DMS53 treated with DMSO at 0.1 percent for 48 hours (cell line): ENCODE results near the gene UTP3.
"Not testable (repeated sequence)": the region's sequence is repeated elsewhere in the genome, so short reads cannot be mapped to it uniquely, and the experiment has no call there.

Experiments used
- DNase-seq: peaks from one replicate; lab custom pipeline; 2025; ENCODE audit not compliant: unreplicated experiment; lab: John Stamatoyannopoulos, UW

Gene UTP3

GRCh38 chr4:70687821-70688794 is at the start of gene UTP3:
UTP3 (plus strand) TSS chr4:70688532; CDS start chr4:70688678, 146 bp downstream.
- DNase-seq: peak; percentile 92

GRCh38 chr4:70640192-70640591 is 48.1 kb upstream of the UTP3 start:
- no peak for DNase-seq

- not testable (repeated sequence) for DNase-seq
These were observed 37.6 kb upstream of the UTP3 start for GRCh38 chr4:70650741-70651140.

GRCh38 chr4:70651864-70652506 is 36.3 kb upstream of the UTP3 start:
- peak; percentile 22 for DNase-seq

GRCh38 chr4:70654605-70655011 is 33.7 kb upstream of the UTP3 start:
- no peak for DNase-seq

GRCh38 chr4:70657326-70657725 is 31.0 kb upstream of the UTP3 start:
- no peak for DNase-seq

GRCh38 chr4:70658418-70658817 is 29.9 kb upstream of the UTP3 start:
- DNase-seq: no peak

- no peak for DNase-seq
These were observed 28.2 kb upstream of the UTP3 start for GRCh38 chr4:70660106-70660505.

GRCh38 chr4:70661309-70661922 is 26.9 kb upstream of the UTP3 start:
- DNase-seq: not testable (repeated sequence)

- no peak for DNase-seq
These were observed 22.0 kb upstream of the UTP3 start, which contains the start of gene JCHAIN for GRCh38 chr4:70666369-70666768. JCHAIN (minus strand) TSS chr4:70666508; CDS start chr4:70666490, 18 bp downstream.

GRCh38 chr4:70667740-70668535 is 20.4 kb upstream of the UTP3 start:
- DNase-seq: no peak

- DNase-seq: no peak
These were observed 17.9 kb upstream of the UTP3 start for GRCh38 chr4:70670332-70671014.

- DNase-seq: no peak
These were observed 17.2 kb upstream of the UTP3 start for GRCh38 chr4:70671091-70671490.

GRCh38 chr4:70674191-70674590 is 14.1 kb upstream of the UTP3 start:
- no peak for DNase-seq

- no peak for DNase-seq
These were observed 13.6 kb upstream of the UTP3 start for GRCh38 chr4:70674731-70675130.

GRCh38 chr4:70676554-70677090 is 11.7 kb upstream of the UTP3 start:
- no peak for DNase-seq

- no peak for DNase-seq
These were observed 9.8 kb upstream of the UTP3 start for GRCh38 chr4:70678383-70678999.

- DNase-seq: no peak
These were observed 7.4 kb upstream of the UTP3 start for GRCh38 chr4:70680934-70681333.

GRCh38 chr4:70681704-70682103 is 6.6 kb upstream of the UTP3 start:
- no peak for DNase-seq
